AG09309 (cell line): ENCODE data around the gene FCGBP.

ENCODE experiments used
- DNase-seq: peaks from one replicate; pipeline ENCODE4 v3.0.0-alpha.2; 2010; ENCODE audit warnings: low read depth
- H3K4me3 ChIP-seq: 2 replicates; pipeline ENCODE4 v1.5.1; 2011; ENCODE audit warnings: mild to moderate bottlenecking, low read depth, low read length, moderate library complexity; ENCODE audit not compliant: control insufficient read depth
- TF ChIP-seq, protein P1 (sequence below): IDR thresholded peaks from 2 replicates; pipeline ENCODE4 v1.5.1; 2011; ENCODE audit warnings: mild to moderate bottlenecking, low read depth, low read length, inconsistent platforms; ENCODE audit not compliant: insufficient read depth, control insufficient read depth; ENCODE audit errors: missing control alignments

Gene FCGBP

DNA sequence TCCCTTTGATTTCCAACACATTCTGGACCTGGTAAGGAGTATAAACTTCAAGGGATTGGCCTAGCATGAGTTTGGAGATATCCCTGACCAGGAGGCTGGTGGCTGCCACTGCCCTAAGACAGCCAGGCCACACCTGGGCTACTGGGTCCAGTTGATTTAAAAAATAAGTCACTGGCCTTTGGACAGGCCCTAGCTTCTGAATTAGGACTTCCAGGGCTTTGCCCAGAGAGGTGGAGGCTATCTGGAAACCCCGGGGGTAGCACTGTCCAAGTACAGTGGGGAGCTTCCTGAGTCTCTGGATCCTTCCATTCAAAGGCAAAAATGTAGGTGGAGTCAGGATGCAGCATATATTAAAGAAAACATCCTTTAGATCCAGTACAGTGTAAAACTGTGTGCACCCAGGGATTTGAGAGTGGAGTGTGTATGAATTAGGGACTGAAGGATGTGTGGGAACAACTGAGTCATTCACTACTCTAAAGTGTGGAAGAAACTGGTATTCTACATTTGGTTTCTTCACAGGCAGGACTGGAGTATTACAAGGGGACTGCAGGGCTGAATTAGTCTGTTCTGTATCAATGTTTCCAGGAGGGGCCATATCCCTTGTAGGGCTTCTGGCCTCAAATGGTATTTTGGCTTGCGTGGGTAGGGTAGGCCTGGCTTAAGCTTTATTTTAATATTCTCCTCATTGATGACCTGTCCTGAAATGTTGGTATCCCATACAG lies 14.8 kb upstream of the FCGBP start:
- H3K4me3 ChIP-seq, result no peak overlapping the region
- TF ChIP-seq, protein P1, sequence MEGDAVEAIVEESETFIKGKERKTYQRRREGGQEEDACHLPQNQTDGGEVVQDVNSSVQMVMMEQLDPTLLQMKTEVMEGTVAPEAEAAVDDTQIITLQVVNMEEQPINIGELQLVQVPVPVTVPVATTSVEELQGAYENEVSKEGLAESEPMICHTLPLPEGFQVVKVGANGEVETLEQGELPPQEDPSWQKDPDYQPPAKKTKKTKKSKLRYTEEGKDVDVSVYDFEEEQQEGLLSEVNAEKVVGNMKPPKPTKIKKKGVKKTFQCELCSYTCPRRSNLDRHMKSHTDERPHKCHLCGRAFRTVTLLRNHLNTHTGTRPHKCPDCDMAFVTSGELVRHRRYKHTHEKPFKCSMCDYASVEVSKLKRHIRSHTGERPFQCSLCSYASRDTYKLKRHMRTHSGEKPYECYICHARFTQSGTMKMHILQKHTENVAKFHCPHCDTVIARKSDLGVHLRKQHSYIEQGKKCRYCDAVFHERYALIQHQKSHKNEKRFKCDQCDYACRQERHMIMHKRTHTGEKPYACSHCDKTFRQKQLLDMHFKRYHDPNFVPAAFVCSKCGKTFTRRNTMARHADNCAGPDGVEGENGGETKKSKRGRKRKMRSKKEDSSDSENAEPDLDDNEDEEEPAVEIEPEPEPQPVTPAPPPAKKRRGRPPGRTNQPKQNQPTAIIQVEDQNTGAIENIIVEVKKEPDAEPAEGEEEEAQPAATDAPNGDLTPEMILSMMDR, result no peak

DNA sequence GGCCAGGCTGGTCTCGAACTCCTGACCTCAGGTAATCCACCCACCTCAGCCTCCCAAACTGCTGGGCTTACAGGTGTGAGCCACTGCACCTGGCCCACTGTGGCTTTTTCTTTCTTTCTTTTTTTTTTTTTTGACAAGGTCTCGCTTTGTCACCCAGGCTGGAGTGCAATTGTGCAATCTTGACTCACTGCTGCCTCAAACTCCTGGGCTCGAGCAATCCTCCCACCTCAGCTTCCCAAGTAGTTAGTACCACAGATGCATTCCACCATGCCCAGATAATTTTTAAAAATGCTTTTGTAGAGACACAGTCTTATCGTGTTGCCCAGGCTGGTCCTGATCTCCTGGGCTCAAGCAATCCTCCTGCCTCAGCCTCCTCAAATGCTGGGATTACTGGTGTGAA lies 12.1 kb upstream of the FCGBP start:
- TF ChIP-seq, protein P1, result no peak
- DNase-seq, result no peak
- no peak overlapping the region for H3K4me3 ChIP-seq

More for the DNA sequence above, 14.8 kb upstream of the FCGBP start:
- DNase-seq, result no peak

DNA sequence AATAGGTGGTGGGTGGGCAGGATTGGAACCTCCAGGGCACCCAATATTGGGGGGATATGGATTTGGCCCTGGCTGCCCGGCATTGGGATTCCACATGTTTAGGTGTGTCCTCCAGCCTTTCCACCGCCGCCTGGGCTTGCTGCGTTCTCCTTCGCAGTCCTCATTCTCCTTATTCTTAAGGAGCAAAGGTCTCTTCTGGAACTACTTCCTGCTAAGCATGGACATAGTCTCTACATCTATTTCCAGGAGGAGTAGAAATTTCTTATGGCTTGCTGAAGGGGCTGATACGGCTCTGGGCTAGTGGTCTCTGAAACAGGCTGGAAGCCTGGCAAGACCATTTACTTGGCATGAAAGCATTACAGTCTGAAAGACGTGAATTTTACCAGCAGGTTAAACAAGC lies 9.2 kb upstream of the FCGBP start:
- TF ChIP-seq, protein P1, result no peak
- no peak overlapping the region for H3K4me3 ChIP-seq
- no peak for DNase-seq

- TF ChIP-seq, protein P1, result no peak
- no peak for DNase-seq
- no peak overlapping the region for H3K4me3 ChIP-seq
Observed at GRCh38 chr19:39942366-39942730, 7.9 kb upstream of the FCGBP start.

DNA sequence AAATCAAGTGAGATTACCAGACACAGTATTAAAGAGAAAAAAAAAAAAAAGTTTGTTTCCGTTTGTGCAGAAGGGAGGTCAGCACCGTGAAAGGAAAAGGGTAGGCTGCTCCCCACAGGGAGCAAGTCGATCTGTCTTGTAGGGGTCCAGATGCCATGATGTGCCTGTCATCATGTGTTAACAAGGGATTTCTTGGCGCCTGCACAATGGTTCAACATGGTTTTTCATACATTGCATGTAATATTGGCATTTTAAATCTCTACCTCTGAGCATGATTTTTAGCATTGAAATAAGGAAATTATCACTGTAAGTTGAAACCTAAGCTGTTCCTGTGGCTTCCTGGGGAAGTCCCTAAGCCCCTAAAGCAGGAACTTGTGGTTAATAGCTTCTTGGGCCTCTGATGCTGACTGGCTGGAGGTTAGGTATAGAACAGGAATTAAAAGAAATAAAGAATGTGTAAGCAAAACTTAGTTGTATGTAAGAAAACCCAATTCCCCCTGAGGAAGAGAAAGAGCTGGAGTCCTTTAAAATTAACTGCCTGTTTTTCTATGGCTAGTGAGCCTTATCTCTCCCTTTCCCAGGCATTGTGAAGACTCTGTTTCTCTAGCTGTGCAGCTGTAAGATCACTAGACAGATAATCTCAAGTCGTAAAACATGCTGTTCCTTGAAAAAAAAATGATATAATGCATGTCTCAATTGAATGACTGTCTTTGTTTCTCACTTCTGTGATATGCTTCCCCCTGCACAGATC lies 7.4 kb upstream of the FCGBP start:
- no peak for DNase-seq
- TF ChIP-seq, protein P1, result no peak
- no peak overlapping the region for H3K4me3 ChIP-seq

DNA sequence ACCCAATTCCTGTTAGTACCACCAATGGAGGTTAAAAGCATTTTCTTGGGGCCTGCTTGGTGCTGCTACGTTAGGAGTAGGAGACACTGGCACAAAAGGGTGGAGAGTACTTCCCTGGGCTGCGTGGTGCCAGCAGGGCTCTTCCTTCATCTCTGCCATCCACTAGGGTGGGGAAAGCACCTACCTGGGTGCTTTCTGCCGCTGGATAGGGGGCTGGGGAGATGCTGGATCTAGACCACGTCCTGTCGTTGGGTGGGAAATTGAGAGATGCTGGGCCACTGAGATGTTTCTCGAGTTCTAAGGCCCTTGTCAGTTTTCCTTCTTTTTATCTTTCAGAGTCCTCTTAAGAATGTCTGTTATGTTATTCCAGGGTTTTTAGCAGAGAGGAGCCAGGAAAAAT lies 6.7 kb upstream of the FCGBP start:
- no peak for DNase-seq
- no peak overlapping the region for H3K4me3 ChIP-seq
- TF ChIP-seq, protein P1, result no peak
